Breast epithelium (tissue), 4 donors: ENCODE data around the gene TBXAS1. TPM values are rescaled to one million over a fixed set of nuclear protein-coding genes. Genes with fewer than 3 reads are reported as not detected.

Experiments
- DNase-seq, 2 donors: peaks; one replicate each; pipeline ENCODE4 v3.0.0-alpha.2; 2019; ENCODE audit warnings: low spot score in 2 of 2
- H3K27ac ChIP-seq, 2 donors: fragments of 200-600 bp; sonication (generic) in 1 of 2; one replicate each; pipeline ENCODE4 v1.5.1; 2016 to 2019; ENCODE audit warnings: mild to moderate bottlenecking in 1 of 2
- H3K27me3 ChIP-seq, 2 donors: fragments of 200-600 bp; sonication (generic) in 1 of 2; one replicate each; pipeline versions ENCODE4 v1.5.1 to v1.6.0; 2017 to 2019; ENCODE audit warnings: control low read depth in 1 of 2, mild to moderate bottlenecking in 1 of 2
- H3K36me3 ChIP-seq: fragments of 200-600 bp; one replicate; pipeline ENCODE4 v1.5.1; 2019
- H3K4me1 ChIP-seq, 2 donors: fragments of 200-600 bp; sonication (generic); one replicate each; pipeline ENCODE4 v1.5.1; 2016 to 2019; ENCODE audit warnings: control low read depth in 1 of 2
- H3K4me3 ChIP-seq, 3 donors: fragments of 200-600 bp; sonication (generic); 1 replicate in 2 of 3; 2 replicates in 1 of 3; pipeline ENCODE4 v1.5.1; 2016 to 2019; ENCODE audit warnings: mild to moderate bottlenecking in 3 of 3, moderate library complexity in 2 of 3
- H3K9me3 ChIP-seq, 2 donors: fragments of 200-600 bp; sonication (generic) in 1 of 2; one replicate each; pipeline ENCODE4 v1.5.1; 2016 to 2019; ENCODE audit warnings: control low read depth in 1 of 2
- CTCF ChIP-seq, 3 donors: fragments of 450-650 bp; IDR thresholded peaks; one replicate each; pipeline ENCODE4 v1.5.1; 2016 to 2017; ENCODE audit warnings: antibody characterized with exemption in 3 of 3, mild to moderate bottlenecking in 3 of 3, moderate library complexity in 3 of 3
- POLR2A ChIP-seq: fragments of 450-650 bp; IDR thresholded peaks from one replicate; pipeline ENCODE4 v1.6.1; 2016; ENCODE audit warnings: antibody characterized with exemption, mild to moderate bottlenecking, moderate library complexity
- POLR2AphosphoS5 ChIP-seq, 3 donors: sonication (generic); formaldehyde crosslinking; IDR thresholded peaks; one replicate each; pipeline ENCODE4 v1.6.1; 2017; ENCODE audit warnings: antibody characterized with exemption in 3 of 3
- intact Hi-C: fragments of 100-400 bp; cut with DNase I; formaldehyde crosslinking; loops from one replicate; pipeline ENCODE4 v1.15.1; 2023; ENCODE audit warnings: low total_unique reads
- total RNA-seq, 3 donors: library from RNA; depleted of rRNA; stranded (reverse); fragments of >200 nt; gene quantifications; one replicate each; pipeline ENCODE4 v1.1.0, GENCODE V29; 2016

TBXAS1 gene
- total RNA-seq, 3 donors from 2014 or later = 17.7 to 59.8 (median 17.9) TPM

GRCh38 chr7:139940866-139941265 is 111.8 kb downstream of the TBXAS1 start:
- no peaks in the 10 kb centered on the region for H3K27me3 ChIP-seq
- intact Hi-C loops = no loop called here
- H3K36me3 ChIP-seq = no peaks in the 10 kb centered on the region
- no peak overlapping the region for H3K27ac ChIP-seq
- H3K4me1 ChIP-seq = no peaks in the 10 kb centered on the region
- no peak overlapping the region for H3K4me3 ChIP-seq
- no peak for DNase-seq
- peaks cover 0 to 8% of the 10 kb centered on the region in 2 donors for H3K9me3 ChIP-seq
- TF ChIP-seq CTCF (IDR thresholded peaks at IDR 0.05) (no peak), POLR2A (no peak), POLR2AphosphoS5 (IDR thresholded peaks at IDR 0.05) (no peak)

DNA sequence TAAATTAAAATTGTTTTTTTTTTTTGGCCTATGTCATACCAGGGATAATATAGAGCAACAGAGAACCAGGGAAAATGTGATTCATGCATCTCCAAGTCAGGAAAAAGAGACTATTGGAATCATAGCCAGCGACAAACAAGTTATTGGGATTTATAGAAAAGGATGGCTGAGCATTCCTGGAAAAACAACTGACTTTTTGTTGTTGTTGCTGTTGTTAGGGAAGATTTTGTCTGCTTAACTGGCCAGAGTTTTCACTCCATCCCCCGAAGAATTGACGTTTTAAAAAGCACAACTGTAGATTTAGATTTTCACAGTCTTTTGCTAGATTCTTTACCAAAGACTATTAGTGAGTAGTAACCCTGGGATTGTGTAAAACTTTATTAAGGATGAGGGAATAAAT is 112.4 kb downstream of the TBXAS1 start:
- DNase-seq = no peak
- intact Hi-C loops = no loop called here
- no peaks in the 10 kb centered on the region for H3K36me3 ChIP-seq
- no peaks in the 10 kb centered on the region for H3K4me1 ChIP-seq
- H3K4me3 ChIP-seq = no peak overlapping the region
- H3K27ac ChIP-seq = no peak overlapping the region
- no peaks in the 10 kb centered on the region for H3K27me3 ChIP-seq
- peaks cover 0 to 12% of the 10 kb centered on the region in 2 donors for H3K9me3 ChIP-seq
- TF ChIP-seq POLR2AphosphoS5 (IDR thresholded peaks at IDR 0.05) (no peak), POLR2A (no peak), CTCF (IDR thresholded peaks at IDR 0.05) (no peak)

DNA sequence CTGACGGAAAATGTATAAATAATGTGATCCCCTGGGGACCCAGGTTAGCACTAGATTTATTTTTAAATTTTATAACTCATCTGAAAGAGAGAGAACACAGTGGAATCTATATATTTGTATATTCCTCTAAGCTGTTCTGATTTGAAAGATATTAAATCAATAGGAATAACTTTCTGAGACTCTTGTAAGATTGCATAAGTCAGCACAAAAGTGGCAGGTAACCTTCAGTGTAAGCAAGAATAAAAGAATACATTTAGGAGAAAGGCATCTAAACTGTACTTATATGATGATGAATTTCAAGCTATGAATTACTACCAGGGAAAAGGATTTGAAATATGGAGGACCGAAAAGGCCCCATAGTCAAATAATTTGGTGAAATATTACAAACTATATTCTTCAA is 112.8 kb downstream of the TBXAS1 start:
- H3K36me3 ChIP-seq = no peaks in the 10 kb centered on the region
- H3K9me3 ChIP-seq = peaks cover 0 to 12% of the 10 kb centered on the region in 2 donors
- H3K4me1 ChIP-seq = no peaks in the 10 kb centered on the region
- DNase-seq = no peak
- H3K27me3 ChIP-seq = no peaks in the 10 kb centered on the region
- no peak overlapping the region for H3K27ac ChIP-seq
- TF ChIP-seq CTCF (IDR thresholded peaks at IDR 0.05) (no peak), POLR2AphosphoS5 (IDR thresholded peaks at IDR 0.05) (no peak), POLR2A (no peak)
- no peak overlapping the region for H3K4me3 ChIP-seq
- intact Hi-C loops = no loop called here

GRCh38 chr7:139942636-139943035 is 113.6 kb downstream of the TBXAS1 start:
- peaks cover 2 to 12% of the 10 kb centered on the region in 2 donors for H3K9me3 ChIP-seq
- H3K4me3 ChIP-seq = no peak overlapping the region
- H3K27ac ChIP-seq = no peak overlapping the region
- TF ChIP-seq CTCF (IDR thresholded peaks at IDR 0.05) (no peak), POLR2A (no peak), POLR2AphosphoS5 (IDR thresholded peaks at IDR 0.05) (no peak)
- intact Hi-C loops = no loop called here
- DNase-seq = no peak
- no peaks in the 10 kb centered on the region for H3K4me1 ChIP-seq
- no peaks in the 10 kb centered on the region for H3K27me3 ChIP-seq
- no peaks in the 10 kb centered on the region for H3K36me3 ChIP-seq

GRCh38 chr7:139943401-139943800 is 114.3 kb downstream of the TBXAS1 start:
- Histone ChIP-seq H3K9me3 (peaks cover 7 to 12% of the 10 kb centered on the region in 2 donors), H3K36me3 (no peaks in the 10 kb centered on the region), H3K4me3 (no peak overlapping the region), H3K4me1 (no peaks in the 10 kb centered on the region), H3K27me3 (no peaks in the 10 kb centered on the region), H3K27ac (no peak overlapping the region)
- no peak for TF ChIP-seq CTCF (IDR thresholded peaks at IDR 0.05)
- intact Hi-C loops = no loop called here
- DNase-seq = no peak
